Measurements from ENCODE around the gene NLRP9.

The NLRP9 gene

DNA sequence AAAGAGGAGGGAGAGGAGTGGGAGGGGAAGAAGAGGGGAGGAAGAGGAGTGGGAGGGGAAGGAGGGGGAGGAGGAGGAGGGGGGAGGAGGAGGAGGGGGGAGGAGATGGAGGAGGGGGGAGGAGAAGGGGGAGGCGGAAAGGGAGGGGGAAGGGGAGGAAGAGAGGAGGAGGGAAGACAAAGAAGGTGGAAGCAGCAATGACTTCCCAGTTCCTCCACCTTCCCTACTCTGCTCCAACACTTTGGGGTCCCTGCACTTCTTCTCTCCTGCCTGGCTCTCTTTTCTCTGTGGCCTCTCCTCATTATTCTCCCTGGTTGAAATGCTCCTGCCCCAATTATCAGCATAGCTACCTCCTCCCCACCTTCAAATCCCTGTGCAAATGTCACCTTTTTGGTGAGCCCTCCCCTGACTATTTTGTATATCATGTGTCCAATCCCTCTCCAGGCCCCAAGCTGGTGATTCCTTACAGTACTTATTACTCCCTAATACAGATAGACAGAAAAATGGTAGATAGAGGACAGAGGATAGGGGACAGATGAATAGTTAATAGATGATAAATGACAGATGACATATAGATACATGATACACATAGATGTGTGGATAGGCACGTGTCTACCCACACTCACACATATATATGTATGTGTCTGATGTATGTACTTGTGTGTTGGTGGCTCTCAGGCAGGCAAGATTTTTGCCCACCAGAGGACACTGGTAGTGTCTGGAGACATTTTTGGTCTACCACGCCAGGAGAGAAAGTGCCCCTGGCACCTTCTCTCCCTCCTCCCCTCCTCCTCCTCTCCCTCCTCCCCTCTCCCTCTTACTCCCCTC is 25.2 kb downstream of the NLRP9 start:
- TF ChIP-seq CTCF (IDR thresholded peaks at IDR 0.05; ENCODE audit: low read depth, low read length, poor library complexity, severe bottlenecking) (no peak), EZH2phosphoT487 (IDR thresholded peaks at IDR 0.05; ENCODE audit: borderline replicate concordance, low read length) (no peak)
- no peaks in the 10 kb centered on the region for H3K9me2 ChIP-seq (replicated peaks; ENCODE audit: control insufficient read depth, low read length)
- H3K4me3 ChIP-seq (ENCODE audit: low read length) = no peak overlapping the region
- H4K20me1 ChIP-seq (ENCODE audit: control insufficient read depth, insufficient read depth, low read depth, low read length) = no peaks in the 10 kb centered on the region
- H3K4me2 ChIP-seq (ENCODE audit: low read length) = no peak overlapping the region
- no peaks in the 10 kb centered on the region for H3K36me3 ChIP-seq (ENCODE audit: control insufficient read depth, low read length)
- H3K27ac ChIP-seq (ENCODE audit: low read depth, low read length) = no peak overlapping the region
- H3F3A ChIP-seq (ENCODE audit: control insufficient read depth, insufficient read depth) = no peaks in the 10 kb centered on the region
- no peaks in the 10 kb centered on the region for H3K4me1 ChIP-seq (ENCODE audit: control insufficient read depth, low read length)
- no peaks in the 10 kb centered on the region for H3K27me3 ChIP-seq (ENCODE audit: control insufficient read depth, low read length)
- no peaks in the 10 kb centered on the region for H3K9me3 ChIP-seq (ENCODE audit: control insufficient read depth, insufficient read depth, low read length)
- no peaks in the 10 kb centered on the region for H3K79me2 ChIP-seq (ENCODE audit: control insufficient read depth, low read length)

- H3K9me2 ChIP-seq (replicated peaks; ENCODE audit: control insufficient read depth, low read length) = no peaks in the 10 kb centered on the region
- H3K36me3 ChIP-seq (ENCODE audit: control insufficient read depth, low read length) = no peaks in the 10 kb centered on the region
- no peaks in the 10 kb centered on the region for H4K20me1 ChIP-seq (ENCODE audit: control insufficient read depth, insufficient read depth, low read depth, low read length)
- TF ChIP-seq CTCF (IDR thresholded peaks at IDR 0.05; ENCODE audit: low read depth, low read length, poor library complexity, severe bottlenecking) (no peak), EZH2phosphoT487 (IDR thresholded peaks at IDR 0.05; ENCODE audit: borderline replicate concordance, low read length) (no peak)
- H3K27me3 ChIP-seq (ENCODE audit: control insufficient read depth, low read length) = no peaks in the 10 kb centered on the region
- H3K4me1 ChIP-seq (ENCODE audit: control insufficient read depth, low read length) = no peaks in the 10 kb centered on the region
- no peak overlapping the region for H3K4me2 ChIP-seq (ENCODE audit: low read length)
- no peaks in the 10 kb centered on the region for H3K9me3 ChIP-seq (ENCODE audit: control insufficient read depth, insufficient read depth, low read length)
- no peak overlapping the region for H3K27ac ChIP-seq (ENCODE audit: low read depth, low read length)
- no peaks in the 10 kb centered on the region for H3K79me2 ChIP-seq (ENCODE audit: control insufficient read depth, low read length)
- H3K4me3 ChIP-seq (ENCODE audit: low read length) = no peak overlapping the region
- 0 out of 2 replicates have a peak, but pooled peaks cover 2% of the 10 kb centered on the region for H3F3A ChIP-seq (ENCODE audit: control insufficient read depth, insufficient read depth)
Measured at GRCh38 chr19:55711719-55712118, 26.5 kb downstream of the NLRP9 start.

GRCh38 chr19:55705972-55706371 is 32.2 kb downstream of the NLRP9 start:
- Histone ChIP-seq H3K27ac (ENCODE audit: low read depth, low read length) (no peak overlapping the region), H3K4me2 (ENCODE audit: low read length) (no peak overlapping the region), H3K4me1 (ENCODE audit: control insufficient read depth, low read length) (no peaks in the 10 kb centered on the region), H3K36me3 (ENCODE audit: control insufficient read depth, low read length) (peaks cover 19% of the 10 kb centered on the region), H3K9me3 (ENCODE audit: control insufficient read depth, insufficient read depth, low read length) (no peaks in the 10 kb centered on the region), H3K79me2 (ENCODE audit: control insufficient read depth, low read length) (no peaks in the 10 kb centered on the region), H3K9me2 (replicated peaks; ENCODE audit: control insufficient read depth, low read length) (no peaks in the 10 kb centered on the region), H4K20me1 (ENCODE audit: control insufficient read depth, insufficient read depth, low read depth, low read length) (no peaks in the 10 kb centered on the region), H3K27me3 (ENCODE audit: control insufficient read depth, low read length) (no peaks in the 10 kb centered on the region), H3F3A (ENCODE audit: control insufficient read depth, insufficient read depth) (peaks cover 2% of the 10 kb centered on the region; the same call in 1 of the 2 replicates), H3K4me3 (ENCODE audit: low read length) (no peak overlapping the region)
- TF ChIP-seq CTCF (IDR thresholded peaks at IDR 0.05; ENCODE audit: low read depth, low read length, poor library complexity, severe bottlenecking) = no peak
- TF ChIP-seq EZH2phosphoT487 (IDR thresholded peaks at IDR 0.05; ENCODE audit: borderline replicate concordance, low read length) = no peak
